ENCODE results near the gene FYN. TPM values are rescaled to one million over a fixed set of nuclear protein-coding genes. Genes with fewer than 3 reads are reported as not detected.
A peak's percentile ranks its signal among the peaks of the same experiment; 100 is the strongest.

Gene FYN
- total RNA-seq, 4 donors from 2014 or later: 16.3 to 288 (median 52.2) TPM

DNA sequence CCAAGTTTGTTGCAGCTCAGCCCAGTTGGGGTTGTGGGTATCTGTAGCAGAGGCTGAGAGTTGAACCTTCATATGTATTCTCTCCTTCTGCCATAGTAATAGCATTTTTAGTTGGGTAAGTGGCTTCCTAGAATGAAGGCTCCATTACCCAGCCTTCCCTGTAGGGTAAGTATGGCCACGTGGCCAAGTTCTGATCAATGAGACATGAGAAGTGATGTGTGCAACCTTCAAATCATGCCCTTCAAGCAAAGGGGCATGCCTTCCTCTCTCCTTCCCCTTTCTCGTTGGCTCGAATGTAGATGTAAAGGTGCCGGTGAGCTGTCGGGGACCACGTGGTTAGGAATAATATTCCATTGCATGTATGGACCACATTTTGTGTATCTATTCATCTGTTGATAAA lies 254.8 kb downstream of the FYN start:
- TF ChIP-seq EP300 (IDR thresholded peaks at IDR 0.05; ENCODE audit: low read depth) (no peak), POLR2AphosphoS5 (IDR thresholded peaks at IDR 0.05) (no peak), POLR2A (IDR thresholded peaks at IDR 0.05) (no peak)
- TF ChIP-seq, protein P1, sequence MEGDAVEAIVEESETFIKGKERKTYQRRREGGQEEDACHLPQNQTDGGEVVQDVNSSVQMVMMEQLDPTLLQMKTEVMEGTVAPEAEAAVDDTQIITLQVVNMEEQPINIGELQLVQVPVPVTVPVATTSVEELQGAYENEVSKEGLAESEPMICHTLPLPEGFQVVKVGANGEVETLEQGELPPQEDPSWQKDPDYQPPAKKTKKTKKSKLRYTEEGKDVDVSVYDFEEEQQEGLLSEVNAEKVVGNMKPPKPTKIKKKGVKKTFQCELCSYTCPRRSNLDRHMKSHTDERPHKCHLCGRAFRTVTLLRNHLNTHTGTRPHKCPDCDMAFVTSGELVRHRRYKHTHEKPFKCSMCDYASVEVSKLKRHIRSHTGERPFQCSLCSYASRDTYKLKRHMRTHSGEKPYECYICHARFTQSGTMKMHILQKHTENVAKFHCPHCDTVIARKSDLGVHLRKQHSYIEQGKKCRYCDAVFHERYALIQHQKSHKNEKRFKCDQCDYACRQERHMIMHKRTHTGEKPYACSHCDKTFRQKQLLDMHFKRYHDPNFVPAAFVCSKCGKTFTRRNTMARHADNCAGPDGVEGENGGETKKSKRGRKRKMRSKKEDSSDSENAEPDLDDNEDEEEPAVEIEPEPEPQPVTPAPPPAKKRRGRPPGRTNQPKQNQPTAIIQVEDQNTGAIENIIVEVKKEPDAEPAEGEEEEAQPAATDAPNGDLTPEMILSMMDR (IDR thresholded peaks at IDR 0.05): no peak
- Histone ChIP-seq H3K9me3 (no peaks in the 10 kb centered on the region), H3K27me3 (no peaks in the 10 kb centered on the region), H3K27ac (no peak overlapping the region), H3K4me1 (peaks cover 0 to 25% (median 11%) of the 10 kb centered on the region in 4 donors), H3K4me3 (no peak overlapping the region), H3K36me3 (no peaks in the 10 kb centered on the region)
- no peak for DNase-seq
- intact Hi-C loops (cut with DNase I; ENCODE audit: low total_unique reads) (no loop called here), in situ Hi-C loops (cut with MboI; ENCODE audit: low pct_ligation_motif_present in 1 of 4, low pct_unique_long_range_greater_than_20kb in 1 of 4, low sequenced_read_pairs in 3 of 4) (loop anchor here in 1 of 4 donors (25.0 kb wide), 1 partner anchor 356 kb away; a partner anchor contains a TSS)
- 84 to 91% methylated on average over 3 to 6 of the region's 6 CpGs for WGBS, 2 donors (ENCODE audit: low coverage in 1 of 2)

DNA sequence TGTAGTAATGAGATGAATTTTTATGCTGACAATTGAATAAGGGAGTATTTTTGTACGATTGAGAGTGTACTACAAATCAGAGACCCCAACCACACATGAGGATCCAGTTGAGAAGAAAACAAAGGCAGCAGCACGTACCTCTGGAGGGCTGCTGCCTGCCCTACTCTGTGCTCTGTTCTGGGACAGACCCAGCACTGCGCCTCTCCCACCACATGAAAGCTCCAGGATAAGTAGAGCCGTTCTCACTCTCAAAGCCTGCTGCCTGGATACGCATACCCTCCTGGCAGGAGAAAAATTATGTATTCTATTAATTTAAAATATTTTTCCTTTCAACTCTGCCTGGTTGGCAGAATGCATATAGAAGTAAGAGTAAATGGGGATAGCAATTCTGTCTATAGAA lies 256.1 kb downstream of the FYN start:
- 77 to 84% methylated on average over 3 to 5 of the region's 5 CpGs for WGBS, 2 donors (ENCODE audit: low coverage in 1 of 2)
- in situ Hi-C loops (cut with MboI; ENCODE audit: low pct_ligation_motif_present in 1 of 4, low pct_unique_long_range_greater_than_20kb in 1 of 4, low sequenced_read_pairs in 3 of 4) (loop anchor here in 1 of 4 donors (25.0 kb wide), 1 partner anchor 355 kb away; a partner anchor contains a TSS), intact Hi-C loops (cut with DNase I; ENCODE audit: low total_unique reads) (no loop called here)
- Histone ChIP-seq H3K27ac (no peak overlapping the region), H3K4me3 (no peak overlapping the region), H3K4me1 (peaks cover 0 to 25% (median 11%) of the 10 kb centered on the region in 4 donors), H3K9me3 (no peaks in the 10 kb centered on the region), H3K27me3 (no peaks in the 10 kb centered on the region), H3K36me3 (no peaks in the 10 kb centered on the region)
- TF ChIP-seq POLR2AphosphoS5 (IDR thresholded peaks at IDR 0.05) (no peak), POLR2A (IDR thresholded peaks at IDR 0.05) (no peak), EP300 (IDR thresholded peaks at IDR 0.05; ENCODE audit: low read depth) (no peak)
- TF ChIP-seq, protein P1 (IDR thresholded peaks at IDR 0.05): no peak
- no peak for DNase-seq

- Histone ChIP-seq H3K27me3 (no peaks in the 10 kb centered on the region), H3K36me3 (no peaks in the 10 kb centered on the region), H3K4me1 (peaks cover 0 to 25% (median 11%) of the 10 kb centered on the region in 4 donors), H3K27ac (peak overlapping the region; percentile 10 to 68 (median 62)), H3K4me3 (no peak overlapping the region), H3K9me3 (no peaks in the 10 kb centered on the region)
- 70 to 75% methylated on average over 7 to 12 of the region's 12 CpGs for WGBS, 2 donors (ENCODE audit: low coverage in 1 of 2)
- intact Hi-C loops (cut with DNase I; ENCODE audit: low total_unique reads) (no loop called here), in situ Hi-C loops (cut with MboI; ENCODE audit: low pct_ligation_motif_present in 1 of 4, low pct_unique_long_range_greater_than_20kb in 1 of 4, low sequenced_read_pairs in 3 of 4) (loop anchor here in 1 of 4 donors (25.0 kb wide), 1 partner anchor 354 kb away; a partner anchor contains a TSS)
- DNase-seq: peak; percentile 28
- TF ChIP-seq POLR2AphosphoS5 (IDR thresholded peaks at IDR 0.05): no peak
- no peak for TF ChIP-seq EP300 (IDR thresholded peaks at IDR 0.05; ENCODE audit: low read depth)
- TF ChIP-seq, protein P1 (IDR thresholded peaks at IDR 0.05): no peak
- no peak for TF ChIP-seq POLR2A (IDR thresholded peaks at IDR 0.05)
These were observed 257.2 kb downstream of the FYN start for GRCh38 chr6:111615916-111616612.

DNA sequence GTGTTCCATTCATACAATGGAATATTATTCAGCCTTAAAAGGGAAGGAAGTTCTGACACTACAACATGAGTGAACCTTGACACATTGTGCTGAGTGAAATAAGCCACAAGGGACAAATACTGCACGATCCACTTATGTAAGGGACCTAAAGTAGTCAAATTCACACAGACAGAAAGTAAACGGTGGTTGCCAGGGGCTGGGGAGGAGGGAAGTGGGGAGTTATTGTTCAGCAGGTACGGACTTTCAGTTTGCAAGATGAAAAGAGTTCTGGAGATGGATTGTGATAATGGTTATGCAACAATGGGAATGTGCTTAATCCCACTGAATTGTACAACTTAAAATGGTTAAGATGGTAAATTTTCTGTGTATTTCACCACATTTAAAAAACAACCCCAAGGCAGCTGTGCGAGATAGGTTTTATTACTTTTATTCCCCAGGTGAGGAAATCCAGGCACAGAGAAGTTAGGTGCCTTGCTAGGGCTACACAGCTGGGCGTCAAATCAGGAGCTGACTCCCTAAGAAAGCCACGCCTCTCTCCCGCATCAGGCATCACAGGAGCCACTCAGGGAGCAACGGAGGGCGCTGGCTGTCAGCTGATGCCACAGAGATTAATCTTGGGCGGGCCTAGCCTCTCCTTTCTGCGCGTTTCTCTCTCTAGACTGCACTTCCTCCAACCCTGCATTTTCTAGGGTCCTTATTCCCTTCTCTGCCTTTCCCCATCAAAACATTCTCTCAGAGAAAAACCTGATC lies 258.2 kb downstream of the FYN start:
- in situ Hi-C loops (cut with MboI; ENCODE audit: low pct_ligation_motif_present in 1 of 4, low pct_unique_long_range_greater_than_20kb in 1 of 4, low sequenced_read_pairs in 3 of 4) (loop anchor here in 1 of 4 donors (25.0 kb wide), 1 partner anchor 353 kb away; a partner anchor contains a TSS), intact Hi-C loops (cut with DNase I; ENCODE audit: low total_unique reads) (no loop called here)
- Histone ChIP-seq H3K4me3 (no peak overlapping the region), H3K4me1 (peaks cover 0 to 22% (median 14%) of the 10 kb centered on the region in 4 donors), H3K27ac (peak overlapping the region; percentile 10 to 68 (median 62)), H3K27me3 (no peaks in the 10 kb centered on the region), H3K9me3 (no peaks in the 10 kb centered on the region), H3K36me3 (no peaks in the 10 kb centered on the region)
- no peak for TF ChIP-seq EP300 (IDR thresholded peaks at IDR 0.05; ENCODE audit: low read depth)
- TF ChIP-seq, protein P1 (IDR thresholded peaks at IDR 0.05): no peak
- TF ChIP-seq POLR2AphosphoS5 (IDR thresholded peaks at IDR 0.05): no peak
- no peak for TF ChIP-seq POLR2A (IDR thresholded peaks at IDR 0.05)
- WGBS, 2 donors (ENCODE audit: low coverage in 1 of 2): 30 to 37% methylated on average over 3 to 12 of the region's 12 CpGs
- peak; percentile 78 for DNase-seq

All from transverse colon (tissue), 4 donors.